GM10847 (cell line): ENCODE results near the gene CHCHD5.

Source experiments
- POLR2A ChIP-seq: IDR thresholded peaks from 2 replicates; pipeline ENCODE4 v1.6.1; 2011; ENCODE audit not compliant: insufficient read length; ENCODE audit errors: extremely low read depth

The CHCHD5 gene

DNA sequence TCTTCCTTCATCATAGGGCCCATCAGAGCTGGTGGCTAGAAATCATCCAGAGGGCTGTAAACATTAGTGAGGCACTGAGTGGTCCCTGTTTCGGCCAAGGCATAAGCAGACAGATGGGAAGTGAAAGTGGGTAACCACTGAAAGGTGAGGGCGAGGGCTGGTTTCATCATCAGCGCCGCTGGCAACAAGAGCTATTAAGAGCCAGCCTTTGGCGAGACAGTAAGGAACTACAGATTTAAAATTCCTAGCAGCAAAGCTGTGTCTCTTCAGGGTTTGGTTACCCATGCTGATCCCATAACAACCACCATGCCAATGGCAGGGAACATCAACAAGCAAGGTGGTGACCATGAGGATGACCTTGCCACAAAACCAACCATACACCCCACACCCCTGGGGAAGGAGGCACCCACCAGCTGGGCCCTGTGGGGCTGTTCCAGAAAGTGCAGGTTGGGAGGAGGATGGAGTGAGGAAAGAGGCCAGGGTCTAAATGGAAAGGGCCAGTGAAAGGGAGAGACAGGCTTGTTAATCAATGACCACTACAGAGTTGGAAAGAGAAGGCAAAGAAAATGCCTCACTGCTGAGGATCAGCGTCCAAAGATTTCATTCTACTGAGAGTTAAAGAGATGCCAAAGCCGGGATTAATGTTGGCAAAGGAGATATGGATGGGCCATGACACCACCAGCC lies 52.3 kb downstream of the CHCHD5 start:
- no peak for TF ChIP-seq POLR2A

- no peak for TF ChIP-seq POLR2A
These were observed 52.9 kb downstream of the CHCHD5 start for GRCh38 chr2:112637289-112637660.
